HG03565 (cell line): ENCODE results near the gene ZNF652.
"Not testable (repeated sequence)": the region's sequence is repeated elsewhere in the genome, so short reads cannot be mapped to it uniquely, and the experiment has no call there.

Experiments
- ATAC-seq: cut with Tn5 transposase; IDR thresholded peaks from one replicate; pipeline ENCODE4 v1.9.1; 2021; ENCODE audit warnings: mild to moderate bottlenecking, moderate library complexity; ENCODE audit not compliant: unreplicated experiment

Gene ZNF652

DNA sequence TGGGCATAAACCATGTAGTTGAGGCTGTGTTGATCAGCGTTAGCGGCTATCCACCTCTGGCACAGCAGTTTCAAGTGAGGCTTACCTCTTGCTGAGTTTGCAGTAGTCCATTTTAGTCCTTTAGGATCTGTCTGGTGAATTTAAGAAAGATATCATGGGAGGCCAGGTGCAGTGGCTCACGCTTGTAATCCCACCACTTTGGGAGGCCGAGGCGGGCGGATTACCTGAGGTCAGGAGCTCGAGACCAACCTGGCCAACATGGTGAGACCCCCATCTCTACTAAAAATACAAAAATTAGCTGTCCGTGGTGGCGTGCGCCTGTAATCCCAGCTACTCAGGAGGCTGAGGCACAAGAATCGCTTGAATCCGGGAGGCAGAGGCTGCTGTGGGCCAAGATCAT is 86.1 kb downstream of the ZNF652 start:
- ATAC-seq = not testable (repeated sequence)

- no peak for ATAC-seq
These were observed 92.7 kb downstream of the ZNF652 start for GRCh38 chr17:49269356-49269755.

DNA sequence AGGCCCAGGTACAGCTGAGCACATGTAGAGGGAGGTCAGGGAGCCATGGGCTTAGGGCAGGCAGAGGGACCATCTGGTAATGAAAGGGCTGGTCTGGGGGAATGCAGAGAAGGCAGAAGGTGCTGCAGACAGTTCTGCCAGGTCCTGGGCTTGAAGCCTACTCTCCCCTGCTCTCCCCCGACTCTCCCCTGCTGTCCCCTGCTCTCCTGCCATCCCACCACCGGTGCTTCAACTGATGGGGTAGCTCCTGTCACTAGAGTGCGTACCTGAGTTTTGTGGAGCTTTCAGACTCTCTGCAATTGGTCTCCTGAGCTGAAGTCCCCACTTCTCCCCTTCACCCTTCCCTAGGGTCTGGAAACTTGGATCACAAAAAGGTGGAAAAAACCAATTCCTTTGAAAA is 94.1 kb downstream of the ZNF652 start:
- no peak for ATAC-seq

GRCh38 chr17:49266233-49266632 is 95.8 kb downstream of the ZNF652 start:
- no peak for ATAC-seq

DNA sequence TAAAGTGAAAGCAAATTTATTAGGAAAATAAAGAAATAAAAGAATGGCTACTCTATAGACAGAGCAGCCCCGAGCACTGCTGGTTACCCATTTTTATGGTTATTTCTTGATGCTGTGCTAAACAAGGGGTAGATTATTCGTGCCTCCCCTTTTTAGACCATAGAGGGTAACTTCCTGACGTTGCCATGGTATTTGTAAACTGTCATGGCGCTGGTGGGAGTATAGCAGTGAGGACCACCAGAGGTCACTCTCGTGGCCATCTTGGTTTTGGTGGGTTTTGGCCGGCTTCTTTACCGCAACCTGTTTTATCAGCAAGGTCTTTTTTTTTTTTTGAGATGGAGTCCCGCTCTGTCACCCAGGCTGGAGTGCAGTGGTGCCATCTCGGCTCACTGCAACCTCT is 100.5 kb downstream of the ZNF652 start:
- ATAC-seq = not testable (repeated sequence)

DNA sequence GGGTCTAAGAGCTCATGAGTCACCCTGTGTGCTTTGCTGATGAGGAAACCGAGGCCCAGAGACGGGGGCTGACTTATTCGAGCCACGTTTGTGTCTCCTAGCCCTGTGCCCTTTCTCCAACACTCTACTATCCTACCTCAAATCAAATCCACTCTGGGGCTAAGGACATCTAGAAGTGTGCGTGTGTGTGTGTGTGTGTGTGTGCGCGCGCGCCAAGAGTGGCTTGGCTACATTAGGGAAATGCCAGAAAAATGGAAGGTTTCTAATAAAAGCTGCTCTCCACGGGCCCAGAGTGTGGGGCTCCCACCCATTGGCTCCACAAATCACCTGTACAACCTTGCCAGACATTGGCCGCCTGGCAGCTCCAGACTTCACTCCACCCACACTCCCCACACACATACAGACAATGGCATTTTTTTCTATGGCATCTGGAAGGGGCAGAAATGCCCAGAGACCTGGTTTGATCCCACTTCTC is 101.2 kb downstream of the ZNF652 start:
- no peak for ATAC-seq

DNA sequence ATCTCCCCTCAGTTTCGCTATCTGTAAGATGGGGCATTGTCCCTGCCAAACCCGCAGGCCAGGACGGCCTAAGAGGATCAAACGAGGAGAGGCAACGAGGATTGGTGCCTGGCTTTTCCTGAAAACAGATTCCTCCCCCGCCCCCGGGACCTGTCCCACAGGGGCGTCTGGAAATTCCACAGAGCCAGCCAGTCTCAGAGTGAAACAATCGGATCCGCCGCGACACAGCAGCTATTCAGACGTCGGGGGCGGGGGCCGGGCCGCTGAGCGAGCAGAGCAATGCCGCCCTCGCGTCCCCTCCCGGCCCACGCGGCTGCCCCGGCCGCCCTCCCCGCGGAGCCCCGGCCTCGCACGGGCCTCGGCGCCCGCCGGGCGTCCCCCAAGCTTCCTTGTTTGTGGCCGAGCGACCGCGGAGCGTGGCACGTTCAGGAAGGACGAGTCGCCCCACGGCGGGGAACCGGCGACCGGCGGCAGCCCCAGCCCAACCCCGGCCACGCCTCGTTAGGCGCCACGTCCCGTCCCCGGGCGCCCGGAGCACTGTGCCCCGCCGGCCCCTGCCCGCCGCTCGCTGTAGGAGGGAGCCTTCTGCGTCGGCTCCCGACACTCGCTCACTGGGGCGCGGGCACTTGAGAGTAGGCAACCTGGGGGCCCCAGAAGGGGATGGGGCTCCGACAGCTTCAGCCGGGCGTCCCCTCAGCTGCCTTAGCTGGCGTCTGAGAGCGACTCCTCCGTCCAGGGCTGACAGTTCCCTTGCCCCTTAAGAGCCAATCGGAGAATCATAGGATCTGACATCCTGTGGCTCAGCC is 101.8 kb downstream of the ZNF652 start:
- ATAC-seq = no peak

GRCh38 chr17:49259663-49260010 is 102.4 kb downstream of the ZNF652 start:
- no peak for ATAC-seq

- ATAC-seq = no peak
These were observed 103.7 kb downstream of the ZNF652 start for GRCh38 chr17:49258394-49258793.

GRCh38 chr17:49255125-49255524 is 106.9 kb downstream of the ZNF652 start:
- ATAC-seq = no peak

DNA sequence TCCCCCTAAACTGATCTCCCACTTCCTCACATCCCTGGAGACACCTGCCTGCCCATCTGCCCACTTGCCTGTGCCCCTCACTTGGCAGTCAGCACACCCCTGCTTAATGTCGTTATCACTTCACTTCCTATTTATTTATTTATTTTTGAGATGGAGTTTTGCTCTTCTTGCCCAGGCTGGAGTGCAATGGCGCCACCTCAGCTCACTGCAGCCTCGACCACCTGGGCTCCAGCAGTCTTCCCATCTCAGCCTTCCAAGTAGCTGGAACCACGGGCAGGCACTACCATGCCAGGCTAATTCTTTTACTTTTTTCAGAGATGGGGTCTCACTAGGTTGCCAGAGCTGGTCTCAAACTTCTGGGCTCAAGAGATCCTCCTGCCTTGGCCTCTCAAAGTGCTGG is 108.0 kb downstream of the ZNF652 start:
- ATAC-seq = no peak

GRCh38 chr17:49252148-49252695 is 109.8 kb downstream of the ZNF652 start:
- ATAC-seq = no peak

- no peak for ATAC-seq
These were observed 112.0 kb downstream of the ZNF652 start for GRCh38 chr17:49249890-49250522.

DNA sequence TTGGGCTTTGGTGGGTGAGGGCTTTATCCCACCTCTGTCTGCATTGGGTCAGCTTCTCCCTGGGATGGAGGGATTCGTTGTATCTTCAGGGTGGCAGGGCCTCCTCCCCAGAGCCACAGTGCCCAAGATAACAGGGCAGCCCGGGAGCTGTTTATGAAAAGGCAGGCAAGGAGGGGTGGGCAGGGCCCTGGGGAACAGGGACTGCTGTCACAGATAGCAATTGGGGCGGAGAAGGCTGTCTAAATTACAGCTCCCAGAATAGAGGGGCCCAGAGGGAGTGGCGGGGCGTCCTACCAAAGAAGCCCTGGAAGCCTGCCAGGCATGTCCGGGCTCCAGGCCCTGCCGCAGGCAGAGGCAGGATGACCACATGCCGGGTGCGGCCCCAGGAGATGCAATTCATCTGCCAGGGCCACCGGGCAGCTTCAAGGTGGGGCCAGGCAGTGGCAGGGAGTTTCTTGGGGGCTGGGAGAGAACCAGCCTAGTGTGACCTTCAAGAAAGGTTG is 112.7 kb downstream of the ZNF652 start:
- no peak for ATAC-seq

- ATAC-seq = no peak
These were observed 114.1 kb downstream of the ZNF652 start for GRCh38 chr17:49247944-49248343.

DNA sequence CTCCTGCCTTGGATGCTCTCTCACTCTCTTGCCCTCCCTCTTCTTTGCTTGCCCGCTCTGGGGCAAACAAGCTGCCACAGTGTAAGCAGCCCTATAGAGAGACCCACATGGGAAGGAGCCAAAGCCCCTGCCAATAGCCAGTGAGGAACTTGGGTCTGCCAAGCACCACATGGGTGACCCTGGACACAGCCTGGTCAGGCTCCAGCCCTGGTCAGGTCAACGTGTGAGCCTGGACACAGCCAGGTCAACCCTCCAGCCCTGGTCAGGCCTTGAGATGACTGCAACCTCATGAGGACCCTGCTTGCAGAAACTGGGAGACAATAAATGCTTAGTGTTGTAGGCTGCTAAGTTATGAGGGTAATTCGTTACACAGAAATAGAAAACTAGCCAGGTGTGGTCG is 117.2 kb downstream of the ZNF652 start:
- no peak for ATAC-seq
